DMS153 treated with DMSO at 0.1 percent for 48 hours (cell line): ENCODE measurements around the gene SLC39A11.
"Not testable (repeated sequence)": the region's sequence is repeated elsewhere in the genome, so short reads cannot be mapped to it uniquely, and the experiment has no call there.

Experiments
- DNase-seq: peaks from one replicate; lab custom pipeline; 2025; ENCODE audit not compliant: unreplicated experiment; lab: John Stamatoyannopoulos, UW

The SLC39A11 gene

DNA sequence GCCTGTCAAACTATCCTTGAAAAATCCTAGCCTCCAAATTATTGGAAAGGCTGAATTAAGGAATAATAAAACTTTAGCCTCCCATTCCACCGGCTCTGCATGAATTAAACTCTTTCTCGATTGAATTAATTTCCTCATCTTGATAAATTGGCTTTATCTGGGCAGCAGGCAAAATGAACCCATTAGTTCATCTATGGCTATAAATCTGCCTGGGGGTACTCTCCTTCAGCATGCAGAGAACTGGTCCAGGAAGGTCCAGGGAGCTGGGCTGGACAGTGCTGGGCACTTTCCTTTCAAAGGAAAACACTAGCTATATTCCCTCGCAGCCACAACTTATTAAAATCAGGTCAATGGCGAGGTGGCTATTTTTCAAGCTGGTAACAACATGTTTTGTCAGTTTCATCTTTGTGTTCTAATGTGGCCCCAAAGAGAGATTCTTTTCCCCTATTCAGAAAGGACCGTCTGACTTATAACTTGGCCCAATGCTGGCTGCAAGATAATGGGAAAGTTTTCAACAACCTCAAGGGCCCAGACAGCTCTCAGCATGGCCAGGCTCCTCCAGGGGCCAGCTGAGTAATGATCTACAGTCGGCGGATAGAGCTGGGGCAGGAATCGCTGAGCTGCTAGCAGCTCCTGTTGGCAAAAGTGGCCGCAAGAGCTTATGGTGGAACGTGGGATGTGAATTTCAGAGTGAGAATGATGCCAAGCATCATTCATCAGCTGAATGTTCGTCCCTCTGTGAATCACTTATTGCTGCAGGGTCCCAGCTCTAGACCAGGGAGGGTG, 326.9 kb downstream of the SLC39A11 start:
- no peak for DNase-seq

- no peak for DNase-seq
Observed at GRCh38 chr17:72764632-72765041, 327.9 kb downstream of the SLC39A11 start.

DNA sequence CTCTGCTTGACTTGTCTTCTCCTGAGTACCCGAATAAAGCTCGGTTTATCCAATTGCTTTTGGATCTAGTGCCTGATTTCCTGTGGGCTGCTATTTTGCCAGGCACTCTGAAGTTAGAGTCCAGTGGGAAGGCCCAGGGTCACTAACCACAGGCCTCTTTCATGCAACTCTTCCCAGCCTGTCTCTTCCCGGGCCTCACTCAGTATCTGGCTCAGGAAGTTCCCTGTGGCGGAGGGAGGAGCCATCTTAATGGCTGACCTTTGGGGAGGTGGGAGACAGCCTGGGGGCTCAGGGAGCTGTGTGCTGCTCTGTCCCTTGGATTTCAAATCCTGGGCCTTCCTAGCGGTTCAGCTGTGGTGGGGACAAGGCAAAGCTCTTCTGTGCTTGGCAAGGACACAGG, 328.5 kb downstream of the SLC39A11 start:
- DNase-seq: no peak

- not testable (repeated sequence) for DNase-seq
Observed at GRCh38 chr17:72761893-72762575, 330.5 kb downstream of the SLC39A11 start.

GRCh38 chr17:72761431-72761830, 331.1 kb downstream of the SLC39A11 start:
- no peak for DNase-seq

GRCh38 chr17:72760368-72760767, 332.1 kb downstream of the SLC39A11 start:
- no peak for DNase-seq

- no peak for DNase-seq
Observed at GRCh38 chr17:72759301-72759700, 333.2 kb downstream of the SLC39A11 start.

DNA sequence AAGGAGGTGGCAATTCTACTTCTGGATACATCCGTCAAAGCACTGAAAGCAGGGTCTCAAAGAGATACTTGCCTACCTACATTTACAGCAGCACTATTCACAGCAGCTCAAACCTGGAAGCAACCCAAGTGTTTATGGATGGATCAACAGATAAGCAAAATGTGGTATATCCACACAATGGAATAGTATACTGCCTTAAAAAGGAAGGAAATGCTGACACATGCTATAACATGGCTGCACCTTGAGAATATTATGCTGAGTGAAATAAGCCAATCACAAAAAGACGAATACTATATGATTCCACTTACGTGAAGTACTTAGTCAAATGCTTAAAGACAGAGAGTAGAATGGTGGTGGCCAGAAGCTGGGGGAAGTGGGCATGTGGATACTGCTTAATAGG, 336.2 kb downstream of the SLC39A11 start:
- no peak for DNase-seq

- no peak for DNase-seq
Observed at GRCh38 chr17:72754513-72754912, 338.0 kb downstream of the SLC39A11 start.

DNA sequence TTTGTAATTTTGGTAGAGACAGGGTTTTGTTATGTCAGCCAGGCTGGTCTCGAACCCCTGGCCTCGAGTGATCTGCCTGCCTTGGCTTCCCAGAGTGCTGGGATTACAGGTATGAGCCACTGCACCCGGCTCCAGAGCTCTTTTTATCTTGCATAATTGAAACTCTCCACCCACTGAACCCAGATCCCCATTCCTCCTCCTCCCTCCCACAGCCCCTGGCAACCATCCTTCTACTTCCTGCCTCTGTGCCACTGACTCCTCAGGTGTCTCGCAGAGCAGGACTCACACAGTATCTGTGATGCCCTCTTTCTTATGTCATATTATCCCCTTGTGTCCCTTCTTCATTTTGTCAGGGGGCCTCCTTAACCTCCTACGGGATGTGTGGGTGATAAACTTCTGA, 340.7 kb downstream of the SLC39A11 start:
- DNase-seq: no peak

- no peak for DNase-seq
Observed at GRCh38 chr17:72749119-72749572, 343.3 kb downstream of the SLC39A11 start.

DNA sequence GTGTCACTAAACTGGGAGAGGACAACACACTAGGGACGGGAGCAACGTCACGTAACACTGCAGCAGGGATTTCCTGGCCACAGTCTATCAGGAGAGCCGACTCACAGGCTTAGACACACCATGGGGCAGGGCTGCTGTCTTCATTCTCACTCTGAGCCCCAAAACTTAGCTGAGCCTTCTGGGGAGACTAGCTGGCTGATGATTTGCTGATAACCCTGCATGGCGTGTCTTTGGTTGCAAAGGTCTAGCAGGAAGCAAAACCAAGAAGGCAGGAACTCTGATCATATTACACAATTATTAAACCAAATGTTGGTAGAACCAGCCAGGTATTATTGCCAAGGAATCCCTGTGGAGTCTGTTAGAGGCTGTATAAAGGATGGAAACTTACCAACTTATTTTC, 345.0 kb downstream of the SLC39A11 start:
- no peak for DNase-seq

- no peak for DNase-seq
Observed at GRCh38 chr17:72745241-72745640, 347.2 kb downstream of the SLC39A11 start.

DNA sequence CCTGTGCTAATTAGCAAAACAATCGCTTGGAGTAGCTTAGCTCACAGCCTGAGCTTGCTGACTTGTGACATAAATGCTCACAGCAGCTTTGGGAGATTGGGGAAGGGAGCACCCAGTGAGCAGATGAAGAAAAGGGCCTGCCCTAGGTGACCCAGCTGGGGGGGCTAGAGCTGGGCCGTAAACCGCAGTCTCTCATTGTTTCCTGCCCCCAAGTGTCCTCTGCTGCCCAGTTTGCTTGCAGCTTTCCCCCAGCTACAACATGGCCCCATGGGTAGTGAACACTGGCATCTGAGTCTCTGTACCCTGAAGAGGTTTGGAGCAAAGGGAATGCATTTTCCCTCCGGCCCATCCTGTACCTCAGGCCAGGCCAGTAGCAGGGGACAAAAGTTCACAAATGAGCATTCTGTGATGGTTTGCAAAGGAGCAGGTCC, 349.4 kb downstream of the SLC39A11 start:
- DNase-seq: no peak

DNA sequence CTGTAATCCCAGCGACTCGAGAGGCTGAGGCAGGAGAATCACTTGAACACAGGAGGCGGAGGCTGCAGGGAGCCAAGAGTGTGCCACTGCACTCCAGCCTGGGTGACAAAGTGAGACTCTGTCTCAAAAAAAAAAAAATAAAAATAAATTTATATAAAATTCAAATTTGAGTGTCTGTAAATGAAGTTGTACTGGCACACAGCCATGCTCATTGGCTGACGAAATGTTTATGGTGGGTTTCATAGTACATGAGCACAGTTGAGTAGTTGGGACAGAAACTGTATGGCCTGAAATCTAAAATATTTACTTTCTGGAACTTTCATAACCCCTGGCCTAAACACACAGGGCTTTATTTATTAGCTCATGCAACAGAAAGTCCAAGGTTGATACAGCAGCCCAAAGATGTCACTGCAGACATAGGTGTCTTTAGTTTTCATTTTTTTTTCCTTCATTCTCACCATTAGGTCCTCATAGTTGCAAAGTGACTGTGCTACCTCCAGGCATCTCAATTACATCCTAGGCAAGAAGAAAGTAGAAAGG, 355.3 kb downstream of the SLC39A11 start:
- DNase-seq: no peak

DNA sequence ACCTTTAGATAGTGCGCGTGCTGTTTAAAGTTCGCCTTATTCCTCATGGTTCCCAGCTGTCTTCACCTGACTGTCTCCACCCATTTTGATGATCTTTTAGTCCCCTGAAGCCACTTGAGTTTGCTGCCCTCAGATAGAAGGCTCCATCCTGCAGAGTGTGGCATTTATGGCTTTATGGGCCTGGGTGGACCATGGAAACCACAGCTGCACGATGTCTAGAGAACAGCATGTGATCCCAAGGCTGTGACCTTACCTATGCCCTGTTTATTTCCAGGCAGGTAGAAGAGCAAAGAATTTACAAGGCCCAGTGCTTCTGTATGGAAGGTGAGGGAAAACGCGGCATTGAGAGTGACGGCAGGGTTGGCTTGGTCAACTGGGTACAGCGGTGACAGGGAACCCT, 356.9 kb downstream of the SLC39A11 start:
- DNase-seq: no peak

- DNase-seq: no peak
Observed at GRCh38 chr17:72735048-72735447, 357.4 kb downstream of the SLC39A11 start.

DNA sequence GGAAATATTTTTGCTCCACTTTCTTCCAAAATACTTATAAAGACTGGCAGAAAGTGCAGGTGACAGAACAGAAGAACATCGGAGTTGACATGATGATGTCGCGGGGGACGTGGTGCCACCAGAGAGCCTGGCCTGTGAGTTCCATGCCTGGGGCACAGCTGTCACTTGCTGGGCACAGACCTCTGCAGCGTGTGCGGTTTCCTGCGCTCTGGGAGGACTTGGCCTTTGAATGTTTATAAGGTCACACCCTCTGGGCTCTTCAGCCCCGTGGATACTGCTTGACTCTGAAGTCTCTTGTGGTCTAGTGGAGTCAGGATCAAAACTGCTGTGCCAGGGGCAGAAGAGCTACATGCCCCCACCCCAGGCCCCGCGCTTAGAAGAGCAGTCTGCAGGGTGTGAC, 357.9 kb downstream of the SLC39A11 start:
- no peak for DNase-seq

GRCh38 chr17:72733619-72734282, 358.7 kb downstream of the SLC39A11 start:
- DNase-seq: no peak

DNA sequence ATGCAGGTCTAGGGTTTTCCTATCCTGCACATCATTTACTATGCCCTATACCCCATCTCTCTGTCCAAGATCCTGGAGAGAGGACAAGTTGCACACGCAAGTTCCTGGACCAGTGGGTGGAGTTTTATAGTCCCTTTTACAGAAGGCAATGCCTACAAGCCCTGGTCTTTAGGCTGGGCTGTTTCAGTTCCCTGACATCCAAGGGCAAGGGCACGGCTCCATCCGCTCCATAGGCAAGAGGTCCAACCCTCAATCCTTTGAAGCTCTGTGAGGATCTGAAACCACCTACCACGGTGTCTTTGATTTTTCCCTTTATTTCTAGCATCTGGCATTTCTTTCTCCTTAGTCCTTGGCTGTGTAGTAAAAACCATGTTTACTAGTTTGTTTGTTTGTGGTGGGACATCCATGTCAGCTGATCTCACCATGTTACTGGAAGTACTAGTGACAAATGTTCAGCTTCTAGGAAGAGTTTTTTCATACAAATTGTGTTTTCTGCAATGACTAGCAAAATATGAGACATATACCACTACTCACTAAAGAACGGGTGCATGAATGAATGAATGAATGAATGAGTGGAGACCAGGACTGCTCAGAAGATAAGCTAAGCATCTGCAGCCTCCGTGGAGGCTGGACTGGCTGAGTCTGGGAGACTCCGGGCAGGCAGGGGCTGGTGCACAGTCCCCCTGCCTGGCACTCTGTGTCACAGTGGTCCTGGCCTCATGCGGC, 359.4 kb downstream of the SLC39A11 start:
- no peak for DNase-seq

- no peak for DNase-seq
Observed at GRCh38 chr17:72730077-72730476, 362.4 kb downstream of the SLC39A11 start.
